ENCODE results near the gene APBB1.

Gene APBB1

DNA sequence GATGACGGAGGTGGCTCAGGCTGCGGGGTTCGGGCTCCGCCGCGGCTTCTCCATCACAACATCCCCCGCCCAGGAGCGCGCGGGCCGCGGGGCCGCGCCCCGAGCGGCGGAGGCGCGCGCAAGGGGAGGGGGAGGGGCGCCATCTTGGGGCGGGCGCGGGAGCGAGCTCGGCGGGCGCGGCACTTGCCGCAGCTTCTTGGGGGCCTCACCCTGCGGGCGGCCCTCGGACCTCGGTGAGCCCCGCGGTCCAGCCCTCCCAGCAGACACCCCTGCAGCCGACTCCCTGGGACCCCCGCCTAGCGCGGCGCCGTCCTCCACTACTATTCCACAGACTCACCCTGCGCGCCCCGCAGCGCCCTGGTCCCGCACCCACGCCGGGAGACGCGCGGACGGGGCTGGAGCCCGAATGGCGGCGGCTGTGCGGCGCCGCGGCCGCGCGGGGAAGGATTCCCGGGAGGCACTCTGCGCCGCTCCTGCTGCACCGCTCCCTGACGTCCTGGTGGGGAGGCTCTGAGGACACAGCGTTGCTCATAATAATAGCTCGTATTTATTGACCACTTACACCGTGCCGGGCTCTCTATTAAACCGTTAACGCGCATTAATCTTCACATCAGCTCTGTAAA is at the start of gene APBB1:
TSS of gene APBB1 (minus strand) at position 86 of the 623 bp plus-strand sequence. CDS start 7,747 bp downstream, outside the sequence.
- DNase-seq = peak; percentile 70

GRCh38 chr11:6459099-6459450 is 40.2 kb upstream of the APBB1 start:
- DNase-seq = no peak

DNA sequence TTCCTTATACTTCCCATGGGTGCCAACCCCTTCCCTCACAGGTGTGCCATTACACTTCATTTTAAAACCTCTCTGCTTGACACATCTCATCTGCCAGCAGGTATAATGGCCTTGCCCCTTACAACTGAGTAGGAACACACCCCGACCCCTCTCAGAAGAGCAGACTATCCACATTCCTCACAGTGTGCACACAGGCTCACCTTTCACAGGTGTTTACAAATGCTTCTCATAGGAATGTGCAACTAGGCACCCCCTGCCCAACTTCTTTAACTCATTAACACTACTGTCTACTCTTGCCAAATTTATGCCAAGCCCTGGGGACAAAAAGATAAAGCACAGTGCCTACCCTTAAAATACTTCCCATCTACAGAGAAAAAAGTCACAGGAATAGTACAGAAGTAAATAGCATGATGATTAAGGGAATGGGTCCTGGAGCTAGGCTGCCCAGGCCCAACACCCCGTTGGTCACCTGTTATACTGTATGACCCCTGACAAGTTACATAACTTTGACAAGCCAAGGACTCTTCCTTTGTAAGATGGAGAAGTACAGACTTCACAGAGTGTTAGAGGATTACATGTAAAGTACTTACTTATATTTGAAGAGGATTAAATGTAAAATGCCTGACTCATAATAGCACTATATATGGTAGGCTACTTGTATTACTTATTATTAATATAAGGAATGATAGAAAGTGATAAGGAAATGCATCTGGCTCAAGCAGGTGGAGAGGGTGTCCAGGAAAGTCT is 39.6 kb upstream of the APBB1 start:
- no peak for DNase-seq

DNA sequence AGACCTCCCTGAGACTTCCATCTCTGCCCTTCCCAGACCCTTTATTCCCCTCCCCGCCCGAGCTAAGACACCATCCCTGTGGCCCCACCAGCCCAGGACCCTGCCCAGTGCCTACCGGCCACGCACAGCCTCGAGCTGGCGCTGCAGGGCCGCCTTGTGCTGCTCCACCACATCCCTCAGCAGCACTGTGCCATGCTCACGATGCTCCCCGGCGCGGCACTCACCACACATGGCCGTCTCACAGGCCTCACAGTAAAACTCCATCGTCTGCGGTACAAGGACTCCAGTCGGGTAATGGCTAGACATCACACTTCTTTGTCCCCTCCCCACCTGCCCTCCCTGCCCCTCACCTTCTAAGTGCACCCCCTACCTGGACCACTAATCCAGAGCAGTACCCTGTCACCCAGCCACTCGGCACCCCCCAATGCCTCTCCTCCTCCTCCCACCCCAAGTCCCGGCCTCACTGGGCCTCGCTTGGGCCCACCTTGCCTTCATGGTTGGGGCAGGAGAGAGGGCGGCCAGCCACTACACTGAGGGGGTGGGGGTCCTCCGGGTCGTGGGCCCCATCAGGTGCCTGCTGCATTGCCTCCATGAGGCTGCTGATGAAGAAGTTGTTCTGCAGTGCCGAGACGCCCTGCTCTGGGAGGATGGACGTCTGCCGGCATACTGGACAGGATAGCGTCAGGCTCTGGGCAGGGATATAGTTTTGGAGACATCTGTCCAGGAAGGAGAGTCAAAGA is 38.9 kb upstream of the APBB1 start:
- DNase-seq = no peak

- no peak for DNase-seq
Measured at GRCh38 chr11:6456361-6457073, 37.6 kb upstream of the APBB1 start.

DNA sequence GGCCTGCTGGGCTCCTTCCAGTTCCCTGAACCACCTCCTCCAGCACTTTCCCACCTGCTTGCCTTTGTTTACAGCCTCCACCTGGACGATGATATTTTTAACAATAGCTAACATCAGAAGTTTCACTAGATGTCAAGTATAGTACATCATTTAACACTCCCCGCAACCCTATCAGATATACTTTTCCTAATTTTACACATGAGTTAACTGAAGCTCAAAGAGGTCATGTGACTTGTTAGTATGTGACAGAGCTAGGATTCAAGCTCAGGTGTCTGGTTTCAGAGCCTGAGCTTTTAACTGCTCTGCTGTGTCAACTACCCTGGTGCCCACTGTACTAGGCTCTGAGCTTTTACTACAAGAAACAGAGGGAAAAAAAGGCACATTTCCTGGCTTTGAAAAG is 36.2 kb upstream of the APBB1 start:
- no peak for DNase-seq

GRCh38 chr11:6453152-6453551 is 34.3 kb upstream of the APBB1 start:
- no peak for DNase-seq

DNA sequence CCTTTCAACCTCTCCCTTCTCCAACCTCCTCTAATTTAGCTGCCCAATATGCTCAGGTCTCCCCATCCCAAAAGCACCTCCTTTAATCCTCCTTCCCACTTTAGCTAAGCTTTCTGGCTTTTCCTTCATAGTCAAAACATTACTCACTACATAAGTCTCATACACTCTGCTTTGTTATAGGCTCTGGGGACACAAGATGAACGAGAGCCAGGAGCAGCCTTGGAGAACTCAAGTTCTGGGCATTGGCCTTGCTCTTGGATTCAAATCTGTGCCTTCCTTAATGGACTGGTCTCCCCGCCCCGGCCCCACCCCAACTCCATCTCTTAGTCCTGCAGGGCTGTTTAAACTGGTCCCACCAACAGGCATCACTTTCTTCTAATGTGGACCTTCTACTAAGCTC is 33.3 kb upstream of the APBB1 start:
- DNase-seq = no peak

DNA sequence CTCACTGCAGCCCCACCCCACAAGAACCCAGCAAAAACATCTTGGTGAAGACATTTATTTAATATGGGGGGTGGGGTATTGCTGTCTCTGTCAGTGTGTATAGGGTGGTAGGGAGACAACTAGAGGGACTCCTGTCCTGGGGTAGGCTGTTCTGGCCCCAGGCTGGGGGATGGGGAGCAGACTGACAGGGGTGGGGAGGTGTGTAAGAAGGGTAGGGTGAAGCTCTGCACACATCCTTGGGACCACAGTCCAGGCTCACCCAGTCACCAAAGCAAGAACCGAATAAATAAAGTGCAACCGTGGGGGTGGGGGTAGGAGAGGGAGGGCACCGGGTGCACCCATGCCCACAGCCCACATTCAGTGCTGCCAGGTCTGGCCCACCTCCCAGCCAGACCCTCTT is 29.7 kb upstream of the APBB1 start:
- DNase-seq = no peak

DNA sequence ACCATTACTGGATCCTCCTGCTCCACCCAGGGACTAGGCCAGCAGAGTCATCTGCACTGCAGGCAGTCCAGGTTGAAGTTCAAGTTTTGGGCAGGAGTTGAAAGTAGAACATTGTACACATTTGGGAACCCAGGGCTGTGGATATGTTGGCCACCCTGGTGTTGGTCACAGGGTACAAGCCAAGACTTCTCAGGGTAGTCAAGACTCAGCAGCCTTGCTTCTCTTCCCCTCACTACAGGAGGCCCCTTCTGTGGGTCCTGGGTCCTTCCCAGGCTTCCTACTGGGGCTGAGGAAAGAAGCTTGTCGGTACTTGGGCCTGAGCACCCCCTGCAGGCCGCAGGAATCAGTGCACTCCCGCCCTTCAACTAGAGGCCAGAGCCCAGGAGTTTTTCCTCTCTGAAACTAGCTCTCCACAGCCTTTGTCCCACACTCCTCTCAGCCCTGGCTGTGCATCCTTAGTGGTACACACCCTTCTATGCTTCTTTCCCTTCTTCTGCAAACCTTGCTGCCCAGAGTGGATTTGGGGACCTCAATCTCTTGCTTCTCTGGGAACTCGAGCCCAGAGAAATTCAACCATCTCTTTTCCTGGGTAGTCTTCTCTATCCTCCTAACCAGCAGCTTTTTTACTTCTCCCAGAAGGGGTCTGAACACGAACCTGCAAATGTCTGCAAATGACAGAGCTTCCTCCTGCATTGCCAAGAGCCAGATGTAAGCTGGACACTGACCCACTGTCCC is 24.5 kb upstream of the APBB1 start:
- DNase-seq = peak; percentile 25

DNA sequence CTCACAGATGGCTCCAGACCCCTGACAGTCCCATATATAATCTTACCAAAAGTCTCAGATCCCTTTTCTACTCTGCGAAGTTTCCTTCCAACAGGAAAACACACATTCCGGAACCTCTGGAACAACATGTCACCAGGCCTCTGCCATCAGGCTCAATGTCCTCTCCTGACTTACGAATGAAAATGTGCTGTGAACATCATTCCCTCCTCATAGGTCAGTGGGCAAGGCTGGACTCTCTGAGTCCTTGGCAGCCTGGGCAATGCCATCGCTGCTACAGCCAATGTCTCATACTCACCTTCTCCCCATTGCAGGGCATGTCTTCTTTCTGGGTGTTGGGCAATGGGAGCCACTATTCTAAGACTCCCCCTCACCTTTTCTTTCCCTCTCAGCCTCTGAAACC is 23.5 kb upstream of the APBB1 start:
- DNase-seq = no peak

- DNase-seq = no peak
Measured at GRCh38 chr11:6440906-6441358, 22.0 kb upstream of the APBB1 start, which contains the start of gene HPX. HPX (minus strand) TSS chr11:6440987; CDS start chr11:6440963, 24 bp downstream.

DNA sequence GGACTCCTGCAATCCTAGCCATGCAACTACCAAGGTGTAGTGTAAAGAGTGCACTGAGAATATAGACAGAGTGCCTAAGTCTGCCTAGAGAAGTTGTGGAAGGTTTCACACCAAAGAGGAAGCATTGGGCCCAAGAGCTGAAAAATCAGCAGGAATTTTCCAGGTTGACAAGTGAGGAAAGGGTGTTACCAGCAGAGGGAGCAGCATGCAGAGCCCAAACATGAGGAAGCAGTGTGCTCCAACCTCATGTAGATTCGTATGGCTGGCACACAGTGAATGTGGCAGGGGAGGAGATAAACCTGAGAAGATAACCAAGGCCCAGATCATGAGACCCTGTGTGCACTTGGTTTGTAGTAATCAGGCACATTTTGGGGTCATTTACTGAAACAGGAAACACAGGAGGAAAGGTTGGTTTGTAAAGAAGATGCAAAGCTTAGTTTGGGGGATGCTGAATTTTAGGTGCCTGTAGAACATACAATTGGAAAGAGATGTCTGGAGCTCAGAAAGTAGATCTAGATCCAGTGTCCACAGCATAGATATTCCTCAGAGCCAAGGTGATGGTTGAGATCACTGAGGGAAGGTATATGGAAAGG is 20.2 kb upstream of the APBB1 start:
- DNase-seq = no peak

DNA sequence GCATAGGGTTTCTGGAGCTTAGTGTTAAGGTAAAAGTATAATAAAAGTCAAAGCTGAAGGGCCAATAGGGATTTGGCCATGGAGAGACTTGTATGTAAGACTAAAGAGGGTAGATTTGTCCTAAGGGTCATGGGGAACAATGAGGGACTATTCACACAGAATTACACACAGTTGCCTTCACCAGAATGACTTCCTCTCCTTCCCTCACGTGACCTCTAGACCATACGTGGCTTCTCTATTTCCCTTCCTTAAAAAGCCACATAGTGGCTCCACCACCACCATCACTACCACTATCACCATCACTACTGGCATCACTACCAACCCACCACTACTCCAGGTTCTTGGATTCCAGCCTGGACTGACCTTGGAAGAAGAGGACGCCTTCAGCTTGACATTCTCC is 19.1 kb upstream of the APBB1 start:
- no peak for DNase-seq

- DNase-seq = no peak
Measured at GRCh38 chr11:6437423-6437822, 18.5 kb upstream of the APBB1 start.

DNA sequence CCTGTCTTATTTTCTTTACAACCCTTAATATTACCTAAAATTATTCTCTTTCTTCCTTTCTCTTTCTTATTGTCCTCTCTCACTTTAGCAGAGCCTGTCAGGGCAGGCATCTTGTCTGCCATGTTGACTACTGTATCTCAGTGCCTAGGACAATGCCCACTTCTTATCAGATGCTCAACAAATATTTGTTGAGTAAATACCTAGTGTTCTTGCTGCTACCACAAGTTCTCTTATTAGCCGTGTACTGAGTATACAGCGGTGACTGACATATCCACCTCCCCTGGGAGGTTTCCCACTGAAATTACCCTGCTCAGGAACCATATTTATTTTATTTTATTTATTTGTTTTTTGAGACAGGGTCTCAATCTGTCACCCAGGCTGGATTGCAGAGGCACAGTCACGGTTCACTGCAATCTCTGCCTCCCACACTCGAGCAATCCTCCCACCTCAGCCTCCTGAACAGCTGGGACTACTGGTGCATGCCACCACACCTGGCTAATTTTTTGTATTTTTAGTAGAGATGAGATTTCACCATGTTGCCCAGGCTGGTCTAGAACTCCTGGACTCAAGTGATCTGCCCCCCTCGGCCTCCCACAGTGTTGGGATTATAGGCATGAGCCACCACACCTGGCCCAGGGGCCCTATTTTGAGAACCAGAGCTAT is 15.2 kb upstream of the APBB1 start:
- no peak for DNase-seq

DNA sequence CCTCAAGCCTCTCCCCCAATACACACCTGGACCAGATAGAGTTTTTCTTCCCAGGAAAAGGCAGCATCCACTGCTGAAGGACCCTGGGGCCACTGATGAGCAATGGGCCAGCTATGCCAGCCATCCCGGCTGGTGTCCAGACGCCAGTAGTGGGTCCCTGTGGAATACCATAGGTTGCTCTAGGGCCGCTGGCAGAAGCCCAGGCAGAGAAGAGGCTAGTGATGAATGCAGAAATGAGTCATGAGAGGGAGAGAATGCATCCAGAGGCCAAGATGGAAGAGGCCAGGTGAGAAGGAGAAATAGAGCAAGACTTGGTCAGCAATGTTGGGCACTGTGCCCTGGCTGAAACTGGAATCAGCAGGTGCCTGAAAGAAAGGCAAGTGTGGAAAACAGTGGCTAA is 13.0 kb upstream of the APBB1 start:
- DNase-seq = no peak

DNA sequence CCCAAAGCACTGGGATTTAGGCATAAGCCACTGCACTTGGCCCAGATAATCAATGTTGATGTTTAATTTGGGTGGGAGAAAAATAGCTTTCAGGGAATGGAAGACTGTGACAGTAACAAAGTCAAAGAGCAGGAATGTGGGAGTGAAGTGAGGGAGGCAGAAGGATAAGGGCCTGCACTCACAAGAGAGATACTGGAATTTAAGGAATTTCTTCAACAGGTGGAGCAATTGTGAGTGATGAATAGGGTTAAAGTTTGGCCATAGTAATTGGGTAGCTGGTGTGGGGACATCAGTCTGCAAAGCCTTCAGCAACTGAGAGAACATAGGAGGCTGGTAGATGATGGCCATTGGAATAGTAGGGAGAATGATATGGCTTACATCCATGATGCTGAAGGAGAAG is 8.6 kb upstream of the APBB1 start:
- no peak for DNase-seq

DNA sequence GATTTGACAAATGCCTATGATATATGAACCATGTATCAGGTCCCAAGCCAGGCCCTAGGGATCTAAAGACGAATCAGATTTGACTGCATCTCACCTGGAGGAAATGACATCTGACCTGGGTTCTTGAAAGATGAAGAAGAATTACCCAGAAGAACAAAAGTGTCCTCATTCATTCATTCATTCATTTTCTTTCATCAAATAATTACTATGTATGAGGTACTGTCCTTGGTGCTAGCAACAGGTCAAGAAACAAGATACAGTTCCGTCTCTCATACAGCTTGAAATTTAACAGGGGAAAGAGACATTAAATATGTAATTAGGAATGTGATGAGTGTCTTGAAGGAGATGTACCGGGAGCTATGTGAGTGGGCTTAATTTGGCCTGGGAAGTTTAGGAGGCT is 1.8 kb upstream of the APBB1 start:
- DNase-seq = no peak

GRCh38 chr11:6418557-6419008 is 311 bp downstream of the APBB1 start:
- DNase-seq = no peak

DNA sequence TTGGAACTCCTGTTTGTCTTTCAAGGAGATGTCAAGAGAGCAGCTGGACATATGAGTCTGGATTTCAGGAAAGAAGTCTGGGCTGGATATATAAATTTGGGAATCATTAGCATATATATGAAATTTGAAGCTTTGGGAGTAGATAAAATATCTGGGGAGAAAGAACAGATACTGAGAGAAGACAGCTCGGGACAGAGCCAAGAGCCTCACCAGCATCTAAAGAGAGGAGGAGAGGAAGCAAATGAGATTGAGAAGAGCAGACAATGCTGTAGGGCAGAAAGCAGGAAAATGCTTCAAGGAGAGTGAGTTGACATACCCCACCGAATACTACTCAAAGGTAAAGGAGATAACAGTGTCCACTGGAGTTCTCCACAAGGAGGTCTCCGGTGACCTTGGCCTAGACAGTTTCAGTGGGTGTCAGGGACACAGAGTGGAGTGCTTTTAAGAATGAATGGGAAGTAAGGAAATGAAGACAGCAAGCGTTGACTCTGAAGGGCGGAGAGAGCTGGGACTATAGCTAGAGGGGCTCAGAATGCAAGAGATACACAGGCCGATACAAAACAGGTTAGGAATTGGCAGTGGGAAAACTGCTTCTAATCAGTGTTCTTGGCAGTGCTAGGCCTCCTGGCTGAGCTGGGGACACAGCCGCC is 862 bp downstream of the APBB1 start:
- no peak for DNase-seq

All from activated effector memory CD4-positive, alpha-beta T cell treated with Interleukin-2 at 50 U/mL for 16 hours (primary cell).